K562 (cell line): ENCODE data around the gene PDE6B. TPM values are rescaled to one million over a fixed set of nuclear protein-coding genes. Genes with fewer than 3 reads are reported as not detected.

Experiments
- ATAC-seq: fragments of 200-7000 bp; cut with Tn5 transposase; 3 replicates; pipeline ENCODE4 v1.9.1; 2020; ENCODE audit warnings: moderate library complexity
- BruUV-seq: library from RNA; stranded (reverse); fragments of 400-500 nt; replicated peaks from 2 replicates; lab custom pipeline; 2021; lab: Mats Ljungman, UMichigan
- CTCF ChIA-PET: fragments of 300-600 bp; formaldehyde crosslinking; extraction: SDS; loops from one replicate; lab custom pipeline; 2021; ENCODE audit warnings: low intra/inter-chr PET ratio; lab: Yijun Ruan, JAX
- POLR2A ChIA-PET: fragments of 300-600, 350-650 bp; sonication (Branson Sonifier 250); formaldehyde crosslinking; extraction: SDS; loops from one replicate; lab custom pipeline; 2021; ENCODE audit warnings: antibody characterized with exemption, inconsistent platforms; lab: Yijun Ruan, JAX
- DNase-seq, 4 experiments: peaks; one replicate each; pipeline versions ENCODE4 v3.0.0 to v3.0.0-alpha.2; 2011 to 2018; ENCODE audit warnings: low spot score in 3 of 4, mixed read lengths in 3 of 4; ENCODE audit errors: extremely low read depth in 1 of 4
- FAIRE-seq: peaks from 2 replicates; lab custom pipeline; 2011; peaks lifted over from hg19 to GRCh38; lab: Jason Lieb, UNC
- H2AFZ ChIP-seq: 2 replicates; pipeline ENCODE4 v1.6.0; 2011; ENCODE audit warnings: low read depth, low read length, control low read depth, inconsistent platforms
- H3K27ac ChIP-seq: fragments of 200-600 bp; 3 replicates; pipeline ENCODE4 v1.8.0; 2011; ENCODE audit warnings: low read depth, mild to moderate bottlenecking, control low read depth, inconsistent platforms, low read length, moderate library complexity, mixed read lengths; ENCODE audit errors: extremely low read depth
- H3K27me3 ChIP-seq, 2 experiments: fragments of 300-600 bp in 1 of 2; 2 replicates in 1 of 2; 3 replicates in 1 of 2; pipeline versions ENCODE4 v1.6.0 to v1.8.0; 2011; ENCODE audit warnings: inconsistent platforms in 2 of 2, low read length in 2 of 2, mild to moderate bottlenecking in 1 of 2, mixed read lengths in 1 of 2, moderate library complexity in 1 of 2; ENCODE audit not compliant: control insufficient read depth in 2 of 2, insufficient read depth in 2 of 2
- H3K36me3 ChIP-seq: fragments of 300-600 bp; 3 replicates; pipeline ENCODE4 v1.8.0; 2011; ENCODE audit warnings: mild to moderate bottlenecking, low read length, inconsistent platforms; ENCODE audit not compliant: control insufficient read depth, insufficient read depth
- H3K4me1 ChIP-seq, 2 experiments: fragments of 200-600 bp in 1 of 2; replicated peaks in 1 of 2; 2 replicates in 1 of 2; 3 replicates in 1 of 2; pipeline versions ENCODE4 v1.5.1 to v1.8.0; 2011; ENCODE audit warnings: inconsistent platforms in 2 of 2, low read length in 2 of 2, mild to moderate bottlenecking in 1 of 2, mixed read lengths in 1 of 2, moderate library complexity in 1 of 2; ENCODE audit not compliant: control insufficient read depth in 2 of 2, insufficient read depth in 2 of 2
- H3K4me2 ChIP-seq: 2 replicates; pipeline ENCODE4 v1.6.1; 2011; ENCODE audit warnings: low read length, control low read depth, inconsistent platforms, mixed read lengths; ENCODE audit not compliant: insufficient read depth
- H3K4me3 ChIP-seq: fragments of 200-600 bp; sonication (generic), shearing (Covaris generic); 2 replicates; pipeline ENCODE4 v1.5.1; 2016; ENCODE audit warnings: control low read depth, inconsistent platforms
- H3K79me2 ChIP-seq: fragments of 200-600 bp; 3 replicates; pipeline ENCODE4 v1.8.0; 2011; ENCODE audit warnings: low read length, inconsistent platforms; ENCODE audit not compliant: control insufficient read depth, insufficient read depth
- H3K9ac ChIP-seq, 2 experiments: 2 replicates each; pipeline versions ENCODE4 v1.6.0 to v1.6.1; 2011; ENCODE audit warnings: low read depth in 2 of 2, low read length in 2 of 2, control low read depth in 1 of 2, inconsistent platforms in 1 of 2, mild to moderate bottlenecking in 1 of 2, mixed read lengths in 1 of 2; ENCODE audit not compliant: insufficient read depth in 1 of 2
- H3K9me1 ChIP-seq: one replicate; pipeline ENCODE4 v1.6.0; 2011; ENCODE audit warnings: inconsistent platforms, mild to moderate bottlenecking, low read length, moderate library complexity; ENCODE audit not compliant: control insufficient read depth, insufficient read depth
- H3K9me3 ChIP-seq: replicated peaks from 2 replicates; pipeline ENCODE4 v1.5.1; 2011; ENCODE audit warnings: low read depth, low read length, inconsistent platforms; ENCODE audit not compliant: control insufficient read depth, insufficient read depth
- H4K20me1 ChIP-seq: replicated peaks from 2 replicates; pipeline ENCODE4 v1.6.1; 2011; ENCODE audit warnings: low read length, inconsistent platforms, mixed read lengths; ENCODE audit not compliant: control insufficient read depth, insufficient read depth
- CBFB ChIP-seq: sonication (generic); formaldehyde crosslinking; IDR thresholded peaks from 2 replicates; pipeline ENCODE4 v1.4.0; 2020; ENCODE audit warnings: mild to moderate bottlenecking, missing genetic modification reagents
- COPS2 ChIP-seq: fragments of 450-650 bp; conservative IDR thresholded peaks from 2 replicates; pipeline ENCODE4 v1.6.1; 2016; ENCODE audit warnings: mild to moderate bottlenecking, moderate library complexity
- NCOA1 ChIP-seq: fragments of 450-650 bp; IDR thresholded peaks from 2 replicates; pipeline ENCODE4 v1.6.1; 2016; ENCODE audit warnings: low read depth
- NRF1 ChIP-seq, 2 experiments: fragments of 450-650 bp; IDR thresholded peaks in 1 of 2; conservative IDR thresholded peaks in 1 of 2; 2 replicates each; pipeline ENCODE4 v1.6.1; 2014; ENCODE audit warnings: mild to moderate bottlenecking in 2 of 2
- PML ChIP-seq: IDR thresholded peaks from 2 replicates; pipeline ENCODE4 v1.6.1; 2012; ENCODE audit warnings: low read length, inconsistent platforms
- POLR2G ChIP-seq: fragments of 200-400 bp; formaldehyde crosslinking; IDR thresholded peaks from 2 replicates; pipeline ENCODE4 v1.6.1; 2017; ENCODE audit warnings: low read depth, mild to moderate bottlenecking, antibody characterized with exemption, low read length, moderate library complexity
- RBM17 ChIP-seq: fragments of 200-400 bp; formaldehyde crosslinking; IDR thresholded peaks from 2 replicates; pipeline ENCODE4 v1.6.1; 2017; ENCODE audit warnings: low read depth, mild to moderate bottlenecking, low read length, borderline replicate concordance
- RBM39 ChIP-seq: fragments of 200-400 bp; formaldehyde crosslinking; optimal IDR thresholded peaks from 2 replicates; pipeline ENCODE3; 2018; ENCODE audit warnings: low read depth, low read length
- TAF1 ChIP-seq: IDR thresholded peaks from 2 replicates; pipeline ENCODE4 v1.6.1; 2011; ENCODE audit warnings: mild to moderate bottlenecking, low read length, moderate library complexity; ENCODE audit not compliant: insufficient read depth, control insufficient read depth, severe bottlenecking; ENCODE audit errors: extremely low read depth
- TFAM ChIP-seq: fragments of 250-450 bp; sonication (Bioruptor Pico); conservative IDR thresholded peaks from 2 replicates; pipeline ENCODE4 v1.5.0; 2021; ENCODE audit warnings: mild to moderate bottlenecking, moderate library complexity
- U2AF1 ChIP-seq: fragments of 200-400 bp; formaldehyde crosslinking; optimal IDR thresholded peaks from 2 replicates; pipeline ENCODE3; 2017; ENCODE audit warnings: mild to moderate bottlenecking, low read depth, low read length, moderate library complexity
- USF1 ChIP-seq: sonication (generic); formaldehyde crosslinking; IDR thresholded peaks from 2 replicates; pipeline ENCODE4 v1.9.0; 2022; ENCODE audit warnings: mild to moderate bottlenecking, missing genetic modification reagents
- ZZZ3 ChIP-seq: fragments of 450-650 bp; IDR thresholded peaks from 2 replicates; pipeline ENCODE4 v1.6.1; 2016; ENCODE audit warnings: antibody characterized with exemption, mild to moderate bottlenecking, moderate library complexity
- WGBS: fragments of 100-300 bp; shearing (Covaris generic); methylation state at CpG from one replicate; pipeline ENCODE4 v1.1.6; 2016; ENCODE audit warnings: low coverage, mixed read lengths; ENCODE audit not compliant: insufficient coverage; ENCODE audit errors: missing lambda C conversion rate; 5-methylcytosine and 5-hydroxymethylcytosine counted together
- in situ Hi-C: fragments of 300-500 bp; cut with MboI; formaldehyde crosslinking; loops from 4 replicates; pipeline ENCODE4 v1.15.0; 2018; ENCODE audit warnings: inconsistent platforms, mixed read lengths
- intact Hi-C: fragments of 100-400 bp; cut with micrococcal nuclease; formaldehyde crosslinking; loops from 2 replicates; pipeline ENCODE4 v1.14.2; 2022
- polyA plus RNA-seq, 8 experiments: library from polyadenylated mRNA; depleted of rRNA in 4 of 8; stranded (reverse) in 5 of 8; unstranded in 3 of 8; fragments of >200 nt; fragmentation: Nextera tagmentation in 2 of 8; fragmentation: Illumina TruSeq in 1 of 8; extraction: Ambion mirVana in 2 of 8; extraction: Trizol in 1 of 8; gene quantifications; 2 replicates each; pipeline versions ENCODE4 v1.2.1 to v1.2.3, GENCODE V29; 2011 to 2014; ENCODE audit warnings: inconsistent platforms in 1 of 8, missing spikeins in 1 of 8
- total RNA-seq, 7 experiments: library from RNA; depleted of rRNA in 6 of 7; stranded (reverse); fragments of >200 nt in 6 of 7; fragmentation: Illumina TruSeq in 2 of 7; extraction: Trizol in 2 of 7; gene quantifications; 2 replicates each; pipeline versions ENCODE4 v1.2.1 to v1.2.3, GENCODE V29; 2011 to 2021; ENCODE audit warnings: low replicate concordance in 1 of 7

PDE6B gene
- total and polyA plus RNA-seq, 9 of the 15 experiments (the other 6 are each of a cell fraction or from before 2014, with no cell fraction given) = 0.04 TPM; not detected in 8

- no peak for FAIRE-seq
- BruUV-seq = no TSS peak
Measured at GRCh38 chr4:636628-637159, 11.3 kb downstream of the PDE6B start.

GRCh38 chr4:637536-638280 lies 12.3 kb downstream of the PDE6B start:
- peaks cover 0 to 17% of the 10 kb centered on the region in 2 experiments; a peak in 1 of 5 replicates for H3K4me1 ChIP-seq
- BruUV-seq = no TSS peak
- H4K20me1 ChIP-seq = no peaks in the 10 kb centered on the region
- H2AFZ ChIP-seq = no peak overlapping the region
- no peaks in the 10 kb centered on the region for H3K36me3 ChIP-seq
- no peak overlapping the region for H3K4me2 ChIP-seq
- ATAC-seq (peak; percentile 31; the same call in 1 of the 3 replicates), DNase-seq (no peak), FAIRE-seq (no peak)
- H3K9me3 ChIP-seq = no peaks in the 10 kb centered on the region
- in situ Hi-C loops = no loop called here
- H3K4me3 ChIP-seq = no peak overlapping the region
- WGBS = 6% methylated on average over 32 of the region's 32 CpGs
- H3K27me3 ChIP-seq = peaks cover 20 to 54% of the 10 kb centered on the region in 2 experiments
- H3K9ac ChIP-seq = no peak overlapping the region
- H3K9me1 ChIP-seq = no peaks in the 10 kb centered on the region
- intact Hi-C loops = no loop called here
- no peaks in the 10 kb centered on the region for H3K79me2 ChIP-seq
- ChIA-PET CTCF (no interaction called here), POLR2A (no interaction called here)
- H3K27ac ChIP-seq = no peak overlapping the region
- TF ChIP-seq COPS2 (no peak), NCOA1 (no peak), U2AF1 (no peak), RBM17 (no peak), CBFB (no peak), ZZZ3 (no peak), NRF1 (conservative IDR thresholded peaks at IDR 0.05 in 1 of 2, IDR thresholded peaks at IDR 0.05 in 1 of 2) (peak in 1 of 2 experiments; percentile 30; a peak in 1 of 4 replicates), USF1 (CRISPR knock-in tag) (peak; percentile 56), TFAM (no peak), RBM39 (no peak), TAF1 (no peak)

More at GRCh38 chr4:636628-637159, 11.3 kb downstream of the PDE6B start:
- in situ Hi-C loops (no loop called here), intact Hi-C loops (no loop called here)
- peak; percentile 36 for ATAC-seq
- no peak overlapping the region for H3K4me3 ChIP-seq
- H3K9me1 ChIP-seq = no peaks in the 10 kb centered on the region
- no peaks in the 10 kb centered on the region for H3K9me3 ChIP-seq
- WGBS = 1% methylated on average over 11 of the region's 13 CpGs
- CTCF ChIA-PET = no interaction called here
- no peaks in the 10 kb centered on the region for H3K79me2 ChIP-seq
- no peaks in the 10 kb centered on the region for H3K36me3 ChIP-seq
- peaks cover 20 to 53% of the 10 kb centered on the region in 2 experiments for H3K27me3 ChIP-seq
- no peak overlapping the region for H3K9ac ChIP-seq
- no peak overlapping the region for H2AFZ ChIP-seq
- no peak for DNase-seq
- H3K4me2 ChIP-seq = no peak overlapping the region
- POLR2A ChIA-PET = no interaction called here
- no peak for TF ChIP-seq PML
- TF ChIP-seq POLR2G = no peak
- H4K20me1 ChIP-seq = no peaks in the 10 kb centered on the region
- no peak overlapping the region for H3K27ac ChIP-seq
- H3K4me1 ChIP-seq = peaks cover 0 to 17% of the 10 kb centered on the region in 2 experiments; a peak in 1 of 5 replicates
